Osteoblast (primary cell): Measurements from ENCODE around the gene TTLL5. TPM values are rescaled to one million over a fixed set of nuclear protein-coding genes. Genes with fewer than 3 reads are reported as not detected.
A peak's percentile ranks its signal among the peaks of the same experiment; 100 is the strongest.

Experiments used
- DNase-seq: peaks from one replicate; pipeline ENCODE4 v3.0.0; 2011; ENCODE audit warnings: low spot score, mixed read lengths; ENCODE audit not compliant: insufficient read length; ENCODE audit errors: missing footprints
- H2AFZ ChIP-seq: 2 replicates; pipeline ENCODE4 v1.6.0; 2011; ENCODE audit warnings: mild to moderate bottlenecking, low read length
- H3K27ac ChIP-seq: 2 replicates; pipeline ENCODE4 v1.5.1; 2011; ENCODE audit warnings: mild to moderate bottlenecking, low read depth, low read length, moderate library complexity
- H3K27me3 ChIP-seq: 2 replicates; pipeline ENCODE4 v1.6.0; 2012; ENCODE audit warnings: mild to moderate bottlenecking, control low read depth, inconsistent platforms, low read length, moderate library complexity; ENCODE audit not compliant: insufficient read depth
- H3K36me3 ChIP-seq: 2 replicates; pipeline ENCODE4 v1.5.1; 2011; ENCODE audit warnings: mild to moderate bottlenecking, low read length, control low read depth, moderate library complexity; ENCODE audit not compliant: insufficient read depth
- H3K4me1 ChIP-seq: 2 replicates; pipeline ENCODE4 v1.5.1; 2011; ENCODE audit warnings: mild to moderate bottlenecking, low read length, control low read depth, moderate library complexity; ENCODE audit not compliant: insufficient read depth
- H3K4me2 ChIP-seq: 2 replicates; pipeline ENCODE4 v1.6.0; 2011; ENCODE audit warnings: mild to moderate bottlenecking, low read length; ENCODE audit not compliant: insufficient read depth
- H3K4me3 ChIP-seq: fragments of 200-600 bp; sonication (generic); 3 replicates; pipeline ENCODE4 v1.5.1; 2012; ENCODE audit warnings: mild to moderate bottlenecking, low read length, inconsistent platforms; ENCODE audit not compliant: insufficient read depth
- H3K79me2 ChIP-seq: 2 replicates; pipeline ENCODE4 v1.6.0; 2012; ENCODE audit warnings: mild to moderate bottlenecking, low read length, control low read depth, inconsistent platforms; ENCODE audit not compliant: insufficient read depth
- H3K9me3 ChIP-seq: 2 replicates; pipeline ENCODE4 v1.5.1; 2011; ENCODE audit warnings: low read depth, low read length, control low read depth
- H4K20me1 ChIP-seq: 2 replicates; pipeline ENCODE4 v1.6.0; 2012; ENCODE audit warnings: mild to moderate bottlenecking, low read length, control low read depth; ENCODE audit not compliant: insufficient read depth
- CTCF ChIP-seq: IDR thresholded peaks from 2 replicates; pipeline ENCODE4 v1.5.1; 2011; ENCODE audit warnings: mild to moderate bottlenecking, low read depth, low read length, moderate library complexity; ENCODE audit errors: extremely low read depth
- total RNA-seq: library from RNA; depleted of rRNA; stranded (reverse); fragments of >200 nt; gene quantifications from 2 replicates; pipeline ENCODE4 v1.2.3, GENCODE V29; 2012

TTLL5 gene
- total RNA-seq, 1 donor, result 30.4 TPM

GRCh38 chr14:75654127-75654732, 6.8 kb upstream of the TTLL5 start:
- Histone ChIP-seq H3K79me2 (no peaks in the 10 kb centered on the region), H3K27me3 (no peaks in the 10 kb centered on the region), H4K20me1 (peaks cover 3% of the 10 kb centered on the region), H3K4me3 (no peak overlapping the region), H3K27ac (no peak overlapping the region), H3K36me3 (peaks cover 31% of the 10 kb centered on the region), H3K4me1 (peaks cover under 1% of the 10 kb centered on the region), H3K9me3 (no peaks in the 10 kb centered on the region), H3K4me2 (no peak overlapping the region), H2AFZ (no peak overlapping the region)
- TF ChIP-seq CTCF, result peak; percentile 97
- peak; percentile 27 for DNase-seq

- H3K79me2 ChIP-seq, result peaks cover 5% of the 10 kb centered on the region
- H2AFZ ChIP-seq, result no peak overlapping the region
- peak; percentile 45 for DNase-seq
- H3K4me3 ChIP-seq, result no peak overlapping the region
- H3K4me1 ChIP-seq, result no peaks in the 10 kb centered on the region
- H3K4me2 ChIP-seq, result no peak overlapping the region
- no peak overlapping the region for H3K27ac ChIP-seq
- H3K27me3 ChIP-seq, result no peaks in the 10 kb centered on the region
- H4K20me1 ChIP-seq, result peaks cover 3% of the 10 kb centered on the region
- no peaks in the 10 kb centered on the region for H3K9me3 ChIP-seq
- H3K36me3 ChIP-seq, result peaks cover 25% of the 10 kb centered on the region
- TF ChIP-seq CTCF, result no peak
Measured at GRCh38 chr14:75655235-75655634, 5.8 kb upstream of the TTLL5 start.

- Histone ChIP-seq H3K36me3 (peaks cover 11% of the 10 kb centered on the region), H3K27ac (no peak overlapping the region), H3K27me3 (no peaks in the 10 kb centered on the region), H3K9me3 (no peaks in the 10 kb centered on the region), H3K79me2 (peaks cover 15% of the 10 kb centered on the region), H3K4me3 (no peak overlapping the region), H3K4me1 (peaks cover 11% of the 10 kb centered on the region), H2AFZ (no peak overlapping the region), H3K4me2 (no peak overlapping the region), H4K20me1 (peaks cover 3% of the 10 kb centered on the region)
- no peak for TF ChIP-seq CTCF
- no peak for DNase-seq
Measured at GRCh38 chr14:75657331-75657730, 3.7 kb upstream of the TTLL5 start.

GRCh38 chr14:75658957-75659356, 2.1 kb upstream of the TTLL5 start:
- DNase-seq, result no peak
- Histone ChIP-seq H3K4me1 (peaks cover 11% of the 10 kb centered on the region), H4K20me1 (peaks cover 3% of the 10 kb centered on the region), H3K79me2 (peaks cover 25% of the 10 kb centered on the region), H2AFZ (no peak overlapping the region), H3K9me3 (no peaks in the 10 kb centered on the region), H3K36me3 (peaks cover 11% of the 10 kb centered on the region), H3K4me3 (no peak overlapping the region), H3K27ac (no peak overlapping the region), H3K27me3 (no peaks in the 10 kb centered on the region), H3K4me2 (no peak overlapping the region)
- TF ChIP-seq CTCF, result no peak
